ENCODE data around the gene CFAP119. TPM values are rescaled to one million over a fixed set of nuclear protein-coding genes. Genes with fewer than 3 reads are reported as not detected.
A peak's percentile ranks its signal among the peaks of the same experiment; 100 is the strongest.

CFAP119 gene
- total and polyA plus RNA-seq, 9 of the 15 experiments (the other 6 are each of a cell fraction or from before 2014, with no cell fraction given) = 5.5 to 33.7 (median 9.6) TPM

- no peak for TF ChIP-seq ELK1 (CRISPR knock-in tag; IDR thresholded peaks at IDR 0.05)
- TF ChIP-seq NR3C1 (CRISPR knock-in tag; IDR thresholded peaks at IDR 0.05) = no peak
- 0 out of 2 replicates have a peak, but pooled peaks have one; percentile 31 for TF ChIP-seq SMARCA4 (IDR thresholded peaks at IDR 0.05)
- no peak for TF ChIP-seq RB1 (IDR thresholded peaks at IDR 0.05; ENCODE audit: low read depth)
- no peak for TF ChIP-seq SIN3A (IDR thresholded peaks at IDR 0.05; ENCODE audit: borderline replicate concordance in 2 of 2, control insufficient read depth in 1 of 2, low read depth in 2 of 2, low read length in 2 of 2)
- no peak for TF ChIP-seq ESRRA (IDR thresholded peaks at IDR 0.05; ENCODE audit: borderline replicate concordance, low read depth)
- TF ChIP-seq ZNF324 (CRISPR knock-in tag; IDR thresholded peaks at IDR 0.05) = no peak
- TF ChIP-seq ILK (tag; IDR thresholded peaks at IDR 0.05; ENCODE audit: borderline replicate concordance, low read depth) = no peak
- TF ChIP-seq SREBF1 (IDR thresholded peaks at IDR 0.05; ENCODE audit: borderline replicate concordance, low read depth, low read length) = no peak
- no peak for TF ChIP-seq MAZ (CRISPR knock-in tag; conservative IDR thresholded peaks at IDR 0.05 in 1 of 2, IDR thresholded peaks at IDR 0.05 in 1 of 2)
- no peak for TF ChIP-seq ZNF57 (CRISPR knock-in tag; IDR thresholded peaks at IDR 0.05)
- TF ChIP-seq SMAD3 (CRISPR knock-in tag; conservative IDR thresholded peaks at IDR 0.05) = no peak
- no peak for TF ChIP-seq CBX5 (IDR thresholded peaks at IDR 0.05; ENCODE audit: borderline replicate concordance, low read depth)
- 0 out of 2 replicates have a peak, but pooled peaks have one; percentile 9 for TF ChIP-seq SMC3 (conservative IDR thresholded peaks at IDR 0.05; ENCODE audit: insufficient read depth, low read depth, low read length)
- TF ChIP-seq EP300 (IDR thresholded peaks at IDR 0.05; ENCODE audit: low read length) = no peak
- TF ChIP-seq IFI16 (CRISPR knock-in tag; IDR thresholded peaks at IDR 0.05) = no peak
- no peak for TF ChIP-seq MEF2A (IDR thresholded peaks at IDR 0.05; ENCODE audit: control insufficient read depth, low read depth, low read length)
- no peak for TF ChIP-seq SMARCA5 (IDR thresholded peaks at IDR 0.05)
- TF ChIP-seq ZNF282 (CRISPR knock-in tag; IDR thresholded peaks at IDR 0.05) = no peak
- TF ChIP-seq SP1 (CRISPR knock-in tag; IDR thresholded peaks at IDR 0.05) = 0 out of 2 replicates have a peak, but pooled peaks have one; percentile 31
- no peak for TF ChIP-seq CCNT2 (IDR thresholded peaks at IDR 0.05; ENCODE audit: borderline replicate concordance, extremely low read depth, insufficient read length, low read depth, low read length)
- peak; percentile 42 to 51 for TF ChIP-seq NRF1 (conservative IDR thresholded peaks at IDR 0.05 in 1 of 2, IDR thresholded peaks at IDR 0.05 in 1 of 2)
- TF ChIP-seq TRIM24 (IDR thresholded peaks at IDR 0.05) = no peak
- 0 out of 2 replicates have a peak, but pooled peaks have one; percentile 46 for TF ChIP-seq DMBX1 (CRISPR knock-in tag; IDR thresholded peaks at IDR 0.05; ENCODE audit: borderline replicate concordance)
- TF ChIP-seq NONO (IDR thresholded peaks at IDR 0.05; ENCODE audit: low read depth in 2 of 2, low read length in 1 of 2) = no peak
- 0 out of 2 replicates have a peak, but pooled peaks have one; percentile 7 for TF ChIP-seq MTA2 (IDR thresholded peaks at IDR 0.05; ENCODE audit: low read depth)
- no peak for TF ChIP-seq SOX6 (IDR thresholded peaks at IDR 0.05)
- no peak for TF ChIP-seq FOSL1 (tag; conservative IDR thresholded peaks at IDR 0.05)
- TF ChIP-seq, protein P1, sequence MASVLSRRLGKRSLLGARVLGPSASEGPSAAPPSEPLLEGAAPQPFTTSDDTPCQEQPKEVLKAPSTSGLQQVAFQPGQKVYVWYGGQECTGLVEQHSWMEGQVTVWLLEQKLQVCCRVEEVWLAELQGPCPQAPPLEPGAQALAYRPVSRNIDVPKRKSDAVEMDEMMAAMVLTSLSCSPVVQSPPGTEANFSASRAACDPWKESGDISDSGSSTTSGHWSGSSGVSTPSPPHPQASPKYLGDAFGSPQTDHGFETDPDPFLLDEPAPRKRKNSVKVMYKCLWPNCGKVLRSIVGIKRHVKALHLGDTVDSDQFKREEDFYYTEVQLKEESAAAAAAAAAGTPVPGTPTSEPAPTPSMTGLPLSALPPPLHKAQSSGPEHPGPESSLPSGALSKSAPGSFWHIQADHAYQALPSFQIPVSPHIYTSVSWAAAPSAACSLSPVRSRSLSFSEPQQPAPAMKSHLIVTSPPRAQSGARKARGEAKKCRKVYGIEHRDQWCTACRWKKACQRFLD (CRISPR knock-in tag; IDR thresholded peaks at IDR 0.05) = no peak
These were observed 16.8 kb upstream of the CFAP119 start (continued) for GRCh38 chr16:30778549-30779244.

All from K562 (cell line).